Adrenal gland (tissue), 12 donors: Measurements from ENCODE around the gene MOV10L1. TPM values are rescaled to one million over a fixed set of nuclear protein-coding genes. Genes with fewer than 3 reads are reported as not detected.

Source experiments
- DNase-seq, 7 donors: peaks; one replicate each; pipeline ENCODE4 v3.0.0-alpha.2; 2019 to 2020
- H3K27ac ChIP-seq, 5 donors: fragments of 200-600 bp; sonication (generic) in 4 of 5; 1 replicate in 3 of 5; 2 replicates in 2 of 5; pipeline versions ENCODE4 v1.5.1 to v1.8.0; 2016 to 2020; ENCODE audit warnings: mild to moderate bottlenecking in 1 of 5
- H3K27me3 ChIP-seq: fragments of 200-600 bp; 2 replicates; pipeline ENCODE4 v1.8.0; 2021
- H3K36me3 ChIP-seq, 2 donors: fragments of 200-600 bp; replicated peaks in 1 of 2; 1 replicate in 1 of 2; 2 replicates in 1 of 2; pipeline versions ENCODE4 v1.5.1 to v1.8.0; 2018 to 2022
- H3K4me1 ChIP-seq, 2 donors: fragments of 200-600 bp; replicated peaks in 1 of 2; 1 replicate in 1 of 2; 2 replicates in 1 of 2; pipeline versions ENCODE4 v1.5.1 to v1.8.0; 2018 to 2021
- H3K4me3 ChIP-seq, 4 donors: fragments of 200-600 bp; sonication (generic) in 3 of 4; one replicate each; pipeline ENCODE4 v1.5.1; 2016 to 2018
- H3K9me3 ChIP-seq, 3 donors: fragments of 200-600 bp; sonication (generic) in 1 of 3; replicated peaks in 1 of 3; 1 replicate in 2 of 3; 2 replicates in 1 of 3; pipeline versions ENCODE4 v1.5.1 to v1.8.0; 2016 to 2021
- CTCF ChIP-seq, 6 experiments: fragments of 450-650 bp in 4 of 6; fragments of 200-600 bp in 2 of 6; sonication (generic) in 1 of 6; IDR thresholded peaks; 1 replicate in 5 of 6; 2 replicates in 1 of 6; pipeline versions ENCODE4 v1.5.1 to v1.8.0; 2016 to 2021; ENCODE audit warnings: antibody characterized with exemption in 6 of 6, mild to moderate bottlenecking in 2 of 6, moderate library complexity in 1 of 6
- POLR2A ChIP-seq, 2 donors: fragments of 450-650 bp; IDR thresholded peaks; one replicate each; pipeline ENCODE4 v1.6.1; 2017; ENCODE audit warnings: antibody characterized with exemption in 2 of 2, mild to moderate bottlenecking in 2 of 2, moderate library complexity in 1 of 2
- WGBS, 4 donors: extraction: QIAGEN DNeasy Blood & Tissue Kit in 2 of 4; methylation state at CpG; one replicate each; pipeline versions ENCODE4 v1.1.5 to v1.1.7; 2013 to 2017; 5-methylcytosine and 5-hydroxymethylcytosine counted together
- intact Hi-C, 2 donors: fragments of 100-400 bp; cut with DNase I; formaldehyde crosslinking; loops; one replicate each; pipeline versions ENCODE4 v1.14.1 to v1.15.0; 2022 to 2023
- polyA plus RNA-seq, 3 donors: library from polyadenylated mRNA; stranded (reverse); fragments of 200-250 nt in 2 of 3; fragments of 350-450 nt in 1 of 3; fragmentation: Illumina TruSeq in 1 of 3; extraction: RNeasy Lipid Tissue Mini Kit (QIAGEN cat#74804) in 1 of 3; gene quantifications; one replicate each; pipeline ENCODE4 v1.2.3, GENCODE V29; 2013 to 2014
- total RNA-seq, 9 donors: library from RNA; depleted of rRNA in 4 of 9; stranded (reverse); fragments of >200 nt in 4 of 9; fragments of 120-200 nt in 1 of 9; fragmentation: NEBNext Ultra II Directional in 1 of 9; extraction: Animal tissue kit (Norgen Biotek cat#: 25700) in 1 of 9; gene quantifications; one replicate each; pipeline versions ENCODE4 v1.1.0 to v1.2.4, GENCODE V29; 2013 to 2023
- donor health status: healthy with polysubstance abuse.
- donor health status: Bipolar disorder and iron deficiency.
- donor health status: DM: yes; HTN: yes; CAD: no.
- donor health status: DM: no; HTN: no; CAD: no.
- donor health status: DM: no; HTN: no; CAD: no.
- donor health status: DM: yes; HTN: yes; CAD: no.

MOV10L1 gene
- total and polyA plus RNA-seq, 12 donors: 0.14 to 0.74 (median 0.40) TPM; not detected in 5

- DNase-seq: peak in 5 of 7 donors; percentile 27 to 53 (median 46)
- H3K9me3 ChIP-seq: no peaks in the 10 kb centered on the region
- no peak for TF ChIP-seq POLR2A (IDR thresholded peaks at IDR 0.05)
- peak; percentile 9 to 42 (median 25) for TF ChIP-seq CTCF (IDR thresholded peaks at IDR 0.05)
- intact Hi-C loops: loop anchor here in 1 of 2 donors (5.0 kb wide), 1 partner anchor 54 kb away; no protein-coding TSS in a partner anchor
- 33 to 56% (median 44%) methylated on average over 3 to 10 of the region's 10 CpGs; no CpG with 5 or more reads in 1 of the 4 donors for WGBS, 4 donors
- no peak overlapping the region for H3K27ac ChIP-seq
- H3K4me1 ChIP-seq: peaks cover 9 to 22% of the 10 kb centered on the region in 2 donors
- no peak overlapping the region for H3K4me3 ChIP-seq
- H3K36me3 ChIP-seq: peaks cover 0 to 46% of the 10 kb centered on the region in 2 donors
- no peaks in the 10 kb centered on the region for H3K27me3 ChIP-seq
These were observed 116.8 kb downstream of the MOV10L1 start for GRCh38 chr22:50206599-50206998.

GRCh38 chr22:50207383-50208140, 117.8 kb downstream of the MOV10L1 start:
- Histone ChIP-seq H3K9me3 (no peaks in the 10 kb centered on the region), H3K36me3 (peaks cover 0 to 50% of the 10 kb centered on the region in 2 donors), H3K4me3 (no peak overlapping the region), H3K27me3 (no peaks in the 10 kb centered on the region), H3K27ac (no peak overlapping the region), H3K4me1 (peaks cover 0 to 13% of the 10 kb centered on the region in 2 donors)
- TF ChIP-seq POLR2A (IDR thresholded peaks at IDR 0.05) (no peak), CTCF (IDR thresholded peaks at IDR 0.05) (no peak)
- peak in 2 of 7 donors; percentile 31 to 36 for DNase-seq
- intact Hi-C loops: loop anchor here in 1 of 2 donors (5.0 kb wide), 1 partner anchor 55 kb away; no protein-coding TSS in a partner anchor
- 69 to 81% (median 73%) methylated on average over 7 to 23 of the region's 23 CpGs for WGBS, 4 donors

GRCh38 chr22:50208430-50208938, 118.7 kb downstream of the MOV10L1 start:
- no peaks in the 10 kb centered on the region for H3K27me3 ChIP-seq
- TF ChIP-seq CTCF (IDR thresholded peaks at IDR 0.05) (no peak), POLR2A (IDR thresholded peaks at IDR 0.05) (no peak)
- intact Hi-C loops: loop anchor here in 1 of 2 donors (5.0 kb wide), 1 partner anchor 56 kb away; no protein-coding TSS in a partner anchor
- H3K36me3 ChIP-seq: peaks cover 0 to 59% of the 10 kb centered on the region in 2 donors
- H3K4me1 ChIP-seq: peaks cover 0 to 9% of the 10 kb centered on the region in 2 donors
- H3K27ac ChIP-seq: no peak overlapping the region
- DNase-seq: no peak
- no peak overlapping the region for H3K4me3 ChIP-seq
- no peaks in the 10 kb centered on the region for H3K9me3 ChIP-seq
- whole genome bisulfite sequencing, 4 donors: 87 to 92% (median 89%) methylated on average over 18 to 22 of the region's 22 CpGs
